ENCODE data around the gene ZNF804A. TPM values are rescaled to one million over a fixed set of nuclear protein-coding genes. Genes with fewer than 3 reads are reported as not detected.
"Not testable (repeated sequence)": the region's sequence is repeated elsewhere in the genome, so short reads cannot be mapped to it uniquely, and the experiment has no call there.

The ZNF804A gene
- total and polyA plus RNA-seq, 8 donors, result 0.03 to 3.7 (median 0.33) TPM; not detected in 2

DNA sequence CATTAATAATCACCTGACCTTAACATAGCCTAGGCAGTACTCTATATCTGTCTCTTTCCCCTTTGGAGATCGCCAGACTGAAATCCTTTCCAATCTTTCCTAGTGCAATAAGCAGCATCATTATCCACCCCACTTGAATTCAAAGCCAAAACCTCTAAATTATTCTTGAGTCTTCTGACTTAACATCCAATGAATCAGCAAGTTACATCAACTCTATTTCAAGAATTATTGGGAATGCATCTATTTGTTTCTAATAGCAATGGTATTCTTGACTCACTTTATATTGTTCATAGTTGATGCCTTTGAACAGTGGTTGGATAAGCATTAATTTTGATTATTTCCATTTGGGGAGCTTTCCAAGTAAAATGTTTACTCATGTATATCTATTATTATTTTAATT lies 144.8 kb downstream of the ZNF804A start:
- TF ChIP-seq EP300 (IDR thresholded peaks at IDR 0.05) (no peak), POLR2A (IDR thresholded peaks at IDR 0.05) (no peak), POLR2AphosphoS5 (IDR thresholded peaks at IDR 0.05) (no peak)
- TF ChIP-seq, protein P1, sequence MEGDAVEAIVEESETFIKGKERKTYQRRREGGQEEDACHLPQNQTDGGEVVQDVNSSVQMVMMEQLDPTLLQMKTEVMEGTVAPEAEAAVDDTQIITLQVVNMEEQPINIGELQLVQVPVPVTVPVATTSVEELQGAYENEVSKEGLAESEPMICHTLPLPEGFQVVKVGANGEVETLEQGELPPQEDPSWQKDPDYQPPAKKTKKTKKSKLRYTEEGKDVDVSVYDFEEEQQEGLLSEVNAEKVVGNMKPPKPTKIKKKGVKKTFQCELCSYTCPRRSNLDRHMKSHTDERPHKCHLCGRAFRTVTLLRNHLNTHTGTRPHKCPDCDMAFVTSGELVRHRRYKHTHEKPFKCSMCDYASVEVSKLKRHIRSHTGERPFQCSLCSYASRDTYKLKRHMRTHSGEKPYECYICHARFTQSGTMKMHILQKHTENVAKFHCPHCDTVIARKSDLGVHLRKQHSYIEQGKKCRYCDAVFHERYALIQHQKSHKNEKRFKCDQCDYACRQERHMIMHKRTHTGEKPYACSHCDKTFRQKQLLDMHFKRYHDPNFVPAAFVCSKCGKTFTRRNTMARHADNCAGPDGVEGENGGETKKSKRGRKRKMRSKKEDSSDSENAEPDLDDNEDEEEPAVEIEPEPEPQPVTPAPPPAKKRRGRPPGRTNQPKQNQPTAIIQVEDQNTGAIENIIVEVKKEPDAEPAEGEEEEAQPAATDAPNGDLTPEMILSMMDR (IDR thresholded peaks at IDR 0.05), result no peak
- Histone ChIP-seq H3K4me3 (no peak overlapping the region), H3K27me3 (no peaks in the 10 kb centered on the region), H3K36me3 (no peaks in the 10 kb centered on the region), H3K9me3 (no peaks in the 10 kb centered on the region), H3K4me1 (no peaks in the 10 kb centered on the region), H3K27ac (no peak overlapping the region)
- 86 to 93% (median 91%) methylated on average over 1 of the region's 1 CpG for WGBS, 5 donors
- DNase-seq, result no peak
- intact Hi-C loops (cut with DNase I; ENCODE audit: low total_unique reads), result no loop called here

DNA sequence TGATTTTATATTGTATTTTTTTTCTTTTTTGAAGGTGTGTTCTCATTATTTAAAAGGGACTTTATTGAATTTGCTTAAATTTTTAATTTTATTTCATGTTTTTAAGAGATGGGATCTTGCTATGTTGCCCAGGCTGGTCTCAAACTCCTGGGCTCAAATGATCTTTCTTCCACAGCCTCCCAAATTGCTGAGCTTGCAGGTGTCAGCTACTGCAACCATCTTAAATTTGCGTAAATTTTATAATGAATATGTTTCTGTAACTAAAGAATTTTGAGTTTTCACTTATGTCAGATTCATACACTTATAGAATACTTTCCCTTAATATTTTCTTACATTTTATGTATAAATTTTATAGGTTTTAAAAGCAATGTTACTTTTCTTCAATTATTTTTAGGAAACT lies 157.8 kb downstream of the ZNF804A start:
- TF ChIP-seq EP300 (IDR thresholded peaks at IDR 0.05), result no peak
- no peak for TF ChIP-seq POLR2A (IDR thresholded peaks at IDR 0.05)
- no peak for TF ChIP-seq POLR2AphosphoS5 (IDR thresholded peaks at IDR 0.05)
- TF ChIP-seq, protein P1 (IDR thresholded peaks at IDR 0.05), result no peak
- Histone ChIP-seq H3K9me3 (no peaks in the 10 kb centered on the region), H3K36me3 (no peaks in the 10 kb centered on the region), H3K27ac (no peak overlapping the region), H3K4me3 (no peak overlapping the region), H3K4me1 (no peaks in the 10 kb centered on the region), H3K27me3 (no peaks in the 10 kb centered on the region)
- DNase-seq, result no peak
- intact Hi-C loops (cut with DNase I; ENCODE audit: low total_unique reads), result no loop called here
- 81 to 93% (median 91%) methylated on average over 1 of the region's 1 CpG for WGBS, 5 donors

DNA sequence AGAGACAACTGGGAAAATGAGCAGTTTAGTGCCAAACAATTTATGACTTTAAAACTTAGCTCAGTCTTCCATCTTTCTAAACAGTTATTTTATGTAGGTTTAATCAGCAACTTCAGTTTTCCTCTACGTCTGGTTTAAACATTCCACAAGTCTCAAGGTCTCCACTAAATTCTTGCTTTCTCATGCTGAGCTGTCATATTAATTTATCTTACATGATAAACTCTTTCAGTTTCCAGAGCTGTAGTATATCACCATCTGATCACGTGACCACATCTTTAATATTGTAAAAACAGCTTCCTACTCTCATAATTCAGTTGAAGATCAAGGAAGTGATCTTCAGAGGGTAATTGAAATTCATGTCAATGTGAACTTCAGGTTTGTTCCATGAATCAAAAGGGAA lies 158.6 kb downstream of the ZNF804A start:
- Histone ChIP-seq H3K4me3 (no peak overlapping the region), H3K36me3 (no peaks in the 10 kb centered on the region), H3K27ac (no peak overlapping the region), H3K9me3 (no peaks in the 10 kb centered on the region), H3K4me1 (no peaks in the 10 kb centered on the region), H3K27me3 (no peaks in the 10 kb centered on the region)
- TF ChIP-seq, protein P1 (IDR thresholded peaks at IDR 0.05), result no peak
- TF ChIP-seq POLR2AphosphoS5 (IDR thresholded peaks at IDR 0.05) (no peak), POLR2A (IDR thresholded peaks at IDR 0.05) (no peak), EP300 (IDR thresholded peaks at IDR 0.05) (no peak)
- intact Hi-C loops (cut with DNase I; ENCODE audit: low total_unique reads), result no loop called here
- DNase-seq, result no peak
- 31 to 44% (median 40%) methylated on average over 2 of the region's 2 CpGs for WGBS, 5 donors

DNA sequence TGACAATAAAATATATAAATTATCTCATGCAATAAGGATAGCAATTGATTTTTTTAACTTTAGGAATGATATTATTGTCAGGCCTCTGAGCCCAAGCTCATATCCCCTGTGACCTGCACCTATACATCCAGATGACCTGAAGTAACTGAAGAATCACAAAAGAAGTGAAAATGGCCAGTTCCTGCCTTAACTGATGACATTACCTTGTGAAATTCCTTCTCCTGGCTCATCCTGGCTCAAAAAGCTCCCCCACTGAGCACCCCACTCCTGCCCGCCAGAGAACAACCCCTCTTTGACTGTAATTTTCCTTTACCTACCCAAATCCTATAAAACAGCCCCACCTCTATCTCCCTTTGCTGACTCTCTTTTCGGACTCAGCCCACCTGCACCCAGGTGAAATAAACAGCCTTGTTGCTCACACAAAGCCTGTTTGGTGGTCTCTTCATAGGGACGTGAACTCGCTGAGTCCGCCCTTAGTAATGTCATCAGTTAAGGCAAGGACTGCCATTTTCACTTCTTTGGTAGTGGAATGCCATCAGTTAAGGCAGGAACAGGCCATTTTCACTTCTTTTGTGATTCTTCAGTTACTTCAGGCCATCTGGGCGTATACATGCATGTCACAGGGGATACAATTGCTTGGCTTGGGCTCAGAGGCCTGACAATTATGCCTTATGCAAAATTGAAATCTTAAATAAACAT lies 161.4 kb downstream of the ZNF804A start:
- H3K4me3 ChIP-seq; DNase-seq; H3K27me3 ChIP-seq; H3K36me3 ChIP-seq; H3K9me3 ChIP-seq; H3K27ac ChIP-seq; H3K4me1 ChIP-seq; intact Hi-C loops (cut with DNase I; ENCODE audit: low total_unique reads): not testable (repeated sequence)
- 85 to 94% (median 91%) methylated on average over 5 to 6 of the region's 6 CpGs for WGBS, 5 donors

DNA sequence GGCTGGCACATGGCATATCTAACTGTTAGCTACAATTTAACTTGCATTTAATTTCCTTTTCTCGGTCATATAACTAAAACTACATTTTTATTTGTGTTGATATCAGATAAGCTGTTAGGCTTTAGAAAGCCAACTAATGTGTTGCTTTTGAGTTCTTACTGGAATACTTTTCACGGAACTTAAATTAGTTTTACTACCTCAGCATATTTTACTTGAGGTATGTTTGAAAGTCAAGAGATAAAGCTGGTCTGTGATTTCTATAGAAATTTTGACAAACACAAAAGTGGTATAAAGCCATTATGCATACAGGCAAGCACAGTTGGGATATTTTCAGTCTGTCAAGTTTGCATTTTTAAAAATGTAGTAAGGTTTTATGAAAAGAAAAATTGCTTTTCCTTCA lies 162.6 kb downstream of the ZNF804A start:
- H3K27ac ChIP-seq, result no peak overlapping the region
- no peak for DNase-seq
- no peaks in the 10 kb centered on the region for H3K9me3 ChIP-seq
- H3K27me3 ChIP-seq, result no peaks in the 10 kb centered on the region
- 38 to 57% (median 46%) methylated on average over 2 of the region's 2 CpGs for WGBS, 5 donors
- no peaks in the 10 kb centered on the region for H3K36me3 ChIP-seq
- TF ChIP-seq POLR2A (IDR thresholded peaks at IDR 0.05), result no peak
- TF ChIP-seq, protein P1 (IDR thresholded peaks at IDR 0.05), result no peak
- H3K4me1 ChIP-seq, result no peaks in the 10 kb centered on the region
- H3K4me3 ChIP-seq, result no peak overlapping the region
- intact Hi-C loops (cut with DNase I; ENCODE audit: low total_unique reads), result no loop called here
